Panc1 (cell line): ENCODE data around the gene QPCTL.

Source experiments
- POLR2AphosphoS5 ChIP-seq: IDR thresholded peaks from 2 replicates; pipeline ENCODE4 v1.6.1; 2012; ENCODE audit warnings: mild to moderate bottlenecking, low read depth, low read length, moderate library complexity
- SIN3A ChIP-seq: IDR thresholded peaks from 2 replicates; pipeline ENCODE4 v1.6.1; 2012; ENCODE audit warnings: low read depth, mild to moderate bottlenecking, low read length, moderate library complexity, borderline replicate concordance; ENCODE audit not compliant: insufficient read depth
- TCF7L2 ChIP-seq: IDR thresholded peaks from 2 replicates; pipeline ENCODE4 v1.6.1; 2011; ENCODE audit warnings: mild to moderate bottlenecking, low read depth, low read length, inconsistent platforms
- TF ChIP-seq, protein P1 (sequence below): fragments of 450-650 bp; IDR thresholded peaks from 2 replicates; pipeline ENCODE4 v1.5.1; 2017; ENCODE audit warnings: mild to moderate bottlenecking
- TF ChIP-seq, protein P2 (sequence below), 2 experiments: IDR thresholded peaks; 2 replicates each; pipeline ENCODE4 v1.6.1; 2011 to 2012; ENCODE audit warnings: low read depth in 2 of 2, control low read depth in 1 of 2, low read length in 1 of 2, mild to moderate bottlenecking in 1 of 2, moderate library complexity in 1 of 2; ENCODE audit not compliant: insufficient read depth in 1 of 2

DNA sequence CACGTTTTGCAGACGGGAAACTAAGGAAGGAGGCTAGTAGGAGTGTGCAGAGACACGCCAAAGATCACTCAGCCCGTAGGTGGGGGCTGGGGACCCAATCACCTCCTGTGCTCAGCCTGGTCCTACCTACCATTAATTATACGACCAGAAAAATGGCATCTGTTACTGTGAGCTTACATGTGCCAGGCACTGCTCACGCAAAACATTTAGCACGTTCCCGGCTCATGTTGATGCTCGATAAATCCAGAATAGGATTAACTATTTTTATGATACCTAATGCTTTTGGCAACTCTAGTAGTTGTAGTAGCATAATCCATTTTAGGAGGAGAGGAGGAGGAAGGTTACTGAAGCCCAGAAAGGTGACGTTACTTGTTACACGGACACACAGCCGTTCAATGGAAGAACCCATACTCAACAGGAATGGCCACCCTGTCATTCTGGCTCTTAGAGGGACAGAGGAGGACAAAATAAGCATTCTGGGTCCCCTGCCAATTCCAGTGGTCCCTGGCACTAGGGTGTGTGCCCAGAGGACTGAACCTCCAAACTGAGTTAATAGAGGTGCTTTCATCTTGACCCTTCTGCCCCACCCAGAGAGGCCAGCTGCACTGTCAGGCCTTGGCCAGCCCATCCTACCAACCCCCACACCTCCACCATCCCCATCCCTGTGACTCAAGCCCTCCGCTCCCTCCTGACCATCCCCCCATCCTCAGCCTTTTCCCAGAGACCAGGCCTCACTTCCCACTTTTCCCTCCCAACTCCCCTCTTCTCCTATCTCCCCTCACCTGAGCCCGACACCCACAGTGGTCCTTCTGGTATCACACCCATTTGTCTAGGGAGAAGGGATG is 48.3 kb upstream of the QPCTL start:
- no peak for TF ChIP-seq POLR2AphosphoS5
- TF ChIP-seq, protein P1, sequence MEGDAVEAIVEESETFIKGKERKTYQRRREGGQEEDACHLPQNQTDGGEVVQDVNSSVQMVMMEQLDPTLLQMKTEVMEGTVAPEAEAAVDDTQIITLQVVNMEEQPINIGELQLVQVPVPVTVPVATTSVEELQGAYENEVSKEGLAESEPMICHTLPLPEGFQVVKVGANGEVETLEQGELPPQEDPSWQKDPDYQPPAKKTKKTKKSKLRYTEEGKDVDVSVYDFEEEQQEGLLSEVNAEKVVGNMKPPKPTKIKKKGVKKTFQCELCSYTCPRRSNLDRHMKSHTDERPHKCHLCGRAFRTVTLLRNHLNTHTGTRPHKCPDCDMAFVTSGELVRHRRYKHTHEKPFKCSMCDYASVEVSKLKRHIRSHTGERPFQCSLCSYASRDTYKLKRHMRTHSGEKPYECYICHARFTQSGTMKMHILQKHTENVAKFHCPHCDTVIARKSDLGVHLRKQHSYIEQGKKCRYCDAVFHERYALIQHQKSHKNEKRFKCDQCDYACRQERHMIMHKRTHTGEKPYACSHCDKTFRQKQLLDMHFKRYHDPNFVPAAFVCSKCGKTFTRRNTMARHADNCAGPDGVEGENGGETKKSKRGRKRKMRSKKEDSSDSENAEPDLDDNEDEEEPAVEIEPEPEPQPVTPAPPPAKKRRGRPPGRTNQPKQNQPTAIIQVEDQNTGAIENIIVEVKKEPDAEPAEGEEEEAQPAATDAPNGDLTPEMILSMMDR = no peak
- TF ChIP-seq, protein P2, sequence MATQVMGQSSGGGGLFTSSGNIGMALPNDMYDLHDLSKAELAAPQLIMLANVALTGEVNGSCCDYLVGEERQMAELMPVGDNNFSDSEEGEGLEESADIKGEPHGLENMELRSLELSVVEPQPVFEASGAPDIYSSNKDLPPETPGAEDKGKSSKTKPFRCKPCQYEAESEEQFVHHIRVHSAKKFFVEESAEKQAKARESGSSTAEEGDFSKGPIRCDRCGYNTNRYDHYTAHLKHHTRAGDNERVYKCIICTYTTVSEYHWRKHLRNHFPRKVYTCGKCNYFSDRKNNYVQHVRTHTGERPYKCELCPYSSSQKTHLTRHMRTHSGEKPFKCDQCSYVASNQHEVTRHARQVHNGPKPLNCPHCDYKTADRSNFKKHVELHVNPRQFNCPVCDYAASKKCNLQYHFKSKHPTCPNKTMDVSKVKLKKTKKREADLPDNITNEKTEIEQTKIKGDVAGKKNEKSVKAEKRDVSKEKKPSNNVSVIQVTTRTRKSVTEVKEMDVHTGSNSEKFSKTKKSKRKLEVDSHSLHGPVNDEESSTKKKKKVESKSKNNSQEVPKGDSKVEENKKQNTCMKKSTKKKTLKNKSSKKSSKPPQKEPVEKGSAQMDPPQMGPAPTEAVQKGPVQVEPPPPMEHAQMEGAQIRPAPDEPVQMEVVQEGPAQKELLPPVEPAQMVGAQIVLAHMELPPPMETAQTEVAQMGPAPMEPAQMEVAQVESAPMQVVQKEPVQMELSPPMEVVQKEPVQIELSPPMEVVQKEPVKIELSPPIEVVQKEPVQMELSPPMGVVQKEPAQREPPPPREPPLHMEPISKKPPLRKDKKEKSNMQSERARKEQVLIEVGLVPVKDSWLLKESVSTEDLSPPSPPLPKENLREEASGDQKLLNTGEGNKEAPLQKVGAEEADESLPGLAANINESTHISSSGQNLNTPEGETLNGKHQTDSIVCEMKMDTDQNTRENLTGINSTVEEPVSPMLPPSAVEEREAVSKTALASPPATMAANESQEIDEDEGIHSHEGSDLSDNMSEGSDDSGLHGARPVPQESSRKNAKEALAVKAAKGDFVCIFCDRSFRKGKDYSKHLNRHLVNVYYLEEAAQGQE (IDR thresholded peaks at IDR 0.05; ENCODE audit: insufficient read depth in 1 of 2, low read depth in 2 of 2, low read length in 1 of 2) = no peak
- TF ChIP-seq SIN3A = no peak
- no peak for TF ChIP-seq TCF7L2
